Activated CD4-positive, alpha-beta T cell treated with anti-CD3 and anti-CD28 coated beads for 1 hour (primary cell): ENCODE results near the gene IGF2R.
"Not testable (repeated sequence)": the region's sequence is repeated elsewhere in the genome, so short reads cannot be mapped to it uniquely, and the experiment has no call there.

Source experiments
- DNase-seq: peaks from one replicate; pipeline ENCODE4 v3.0.0-alpha.2; 2020

The IGF2R gene

GRCh38 chr6:160128125-160128683 is 159.3 kb downstream of the IGF2R start:
- DNase-seq = no peak

- no peak for DNase-seq
Measured at GRCh38 chr6:160128879-160129516, 160.1 kb downstream of the IGF2R start.

GRCh38 chr6:160129881-160130615 is 161.2 kb downstream of the IGF2R start:
- no peak for DNase-seq

- DNase-seq = no peak
Measured at GRCh38 chr6:160130729-160131484, 162.0 kb downstream of the IGF2R start.

GRCh38 chr6:160131636-160132296 is 162.9 kb downstream of the IGF2R start:
- no peak for DNase-seq

- no peak for DNase-seq
Measured at GRCh38 chr6:160132297-160132637, 163.4 kb downstream of the IGF2R start.

GRCh38 chr6:160132776-160133338 is 164.0 kb downstream of the IGF2R start:
- DNase-seq = no peak

GRCh38 chr6:160133441-160134336 is 164.8 kb downstream of the IGF2R start:
- no peak for DNase-seq

GRCh38 chr6:160134337-160134751 is 165.5 kb downstream of the IGF2R start:
- not testable (repeated sequence) for DNase-seq

- DNase-seq = no peak
Measured at GRCh38 chr6:160134779-160135547, 166.1 kb downstream of the IGF2R start.

- DNase-seq = no peak
Measured at GRCh38 chr6:160135907-160136655, 167.2 kb downstream of the IGF2R start.

- no peak for DNase-seq
Measured at GRCh38 chr6:160137130-160137988, 168.5 kb downstream of the IGF2R start.

GRCh38 chr6:160137989-160138835 is 169.3 kb downstream of the IGF2R start:
- peak; percentile 42 for DNase-seq

GRCh38 chr6:160138839-160139419 is 170.0 kb downstream of the IGF2R start:
- DNase-seq = no peak

GRCh38 chr6:160139420-160139851 is 170.6 kb downstream of the IGF2R start:
- no peak for DNase-seq

- not testable (repeated sequence) for DNase-seq
Measured at GRCh38 chr6:160140493-160140892, 171.6 kb downstream of the IGF2R start.

- DNase-seq = no peak
Measured at GRCh38 chr6:160141001-160141726, 172.3 kb downstream of the IGF2R start.
